Hepatocyte (in vitro differentiated cells): ENCODE data around the gene FKTN.

Source experiments
- EZH2 ChIP-seq: fragments of 200-600 bp; sonication (generic); IDR thresholded peaks from 2 replicates; pipeline ENCODE4 v1.6.1; 2016; ENCODE audit warnings: antibody characterized with exemption, mild to moderate bottlenecking, borderline replicate concordance
- EZH2phosphoT487 ChIP-seq: fragments of 200-600 bp; sonication (generic); IDR thresholded peaks from one replicate; pipeline ENCODE4 v1.6.1; 2018; ENCODE audit warnings: antibody characterized with exemption, mild to moderate bottlenecking, low read depth, moderate library complexity; ENCODE audit not compliant: unreplicated experiment, severe bottlenecking
- TF ChIP-seq, protein P1 (sequence below): fragments of 200-600 bp; sonication (generic); IDR thresholded peaks from 2 replicates; pipeline ENCODE4 v1.5.1; 2016; ENCODE audit warnings: antibody characterized with exemption, mild to moderate bottlenecking; ENCODE audit not compliant: poor library complexity

DNA sequence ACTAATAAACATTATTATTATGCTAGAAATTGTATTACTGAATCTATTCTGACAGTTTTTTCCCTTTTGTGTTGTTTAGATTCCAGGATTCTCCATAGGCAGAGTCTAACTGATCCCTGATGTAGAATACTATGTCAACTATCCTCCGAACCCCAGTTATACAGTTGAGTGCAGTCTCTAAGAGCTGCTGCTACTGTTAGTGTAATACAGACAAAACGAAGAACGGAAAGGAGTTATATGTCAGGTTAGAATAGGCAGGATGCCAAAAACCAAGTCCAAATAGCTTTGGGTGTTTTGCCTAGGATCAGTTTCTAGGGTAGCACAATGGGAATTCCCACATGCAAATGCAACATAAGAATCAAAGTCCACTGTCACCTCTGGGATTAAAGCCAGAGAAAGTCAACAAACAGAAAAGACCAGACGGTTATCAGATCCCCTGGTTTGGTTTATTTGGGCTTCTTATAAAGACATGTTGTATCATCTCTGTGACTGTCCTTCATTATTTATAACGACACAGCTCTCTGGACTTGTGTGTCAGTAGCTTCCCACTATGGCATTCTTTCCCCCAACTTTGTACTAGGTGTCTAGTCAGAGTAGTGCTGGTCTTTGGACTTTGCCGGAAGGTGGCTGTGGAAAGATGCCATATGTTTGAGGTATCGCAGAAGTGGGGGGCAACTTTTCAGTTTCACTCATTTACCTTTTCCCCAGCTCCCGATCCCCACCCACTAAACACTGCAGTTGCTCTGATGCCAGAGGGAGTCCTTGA lies 121.5 kb downstream of the FKTN start:
- TF ChIP-seq, protein P1, sequence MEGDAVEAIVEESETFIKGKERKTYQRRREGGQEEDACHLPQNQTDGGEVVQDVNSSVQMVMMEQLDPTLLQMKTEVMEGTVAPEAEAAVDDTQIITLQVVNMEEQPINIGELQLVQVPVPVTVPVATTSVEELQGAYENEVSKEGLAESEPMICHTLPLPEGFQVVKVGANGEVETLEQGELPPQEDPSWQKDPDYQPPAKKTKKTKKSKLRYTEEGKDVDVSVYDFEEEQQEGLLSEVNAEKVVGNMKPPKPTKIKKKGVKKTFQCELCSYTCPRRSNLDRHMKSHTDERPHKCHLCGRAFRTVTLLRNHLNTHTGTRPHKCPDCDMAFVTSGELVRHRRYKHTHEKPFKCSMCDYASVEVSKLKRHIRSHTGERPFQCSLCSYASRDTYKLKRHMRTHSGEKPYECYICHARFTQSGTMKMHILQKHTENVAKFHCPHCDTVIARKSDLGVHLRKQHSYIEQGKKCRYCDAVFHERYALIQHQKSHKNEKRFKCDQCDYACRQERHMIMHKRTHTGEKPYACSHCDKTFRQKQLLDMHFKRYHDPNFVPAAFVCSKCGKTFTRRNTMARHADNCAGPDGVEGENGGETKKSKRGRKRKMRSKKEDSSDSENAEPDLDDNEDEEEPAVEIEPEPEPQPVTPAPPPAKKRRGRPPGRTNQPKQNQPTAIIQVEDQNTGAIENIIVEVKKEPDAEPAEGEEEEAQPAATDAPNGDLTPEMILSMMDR = no peak
- TF ChIP-seq EZH2phosphoT487 (no peak), EZH2 (no peak)
